SU-DHL-6 (cell line): ENCODE results near the gene EEF1B2.
A peak's percentile ranks its signal among the peaks of the same experiment; 100 is the strongest.

Source experiments
- H2AFZ ChIP-seq: fragments of 200-600 bp; sonication (generic); 2 replicates; pipeline ENCODE4 v1.6.1; 2014; ENCODE audit warnings: low read depth, mild to moderate bottlenecking, moderate library complexity, mixed read lengths, antibody characterized with exemption, low read length; ENCODE audit not compliant: severe bottlenecking
- H3F3A ChIP-seq: fragments of 200-600 bp; shearing (Covaris generic); 2 replicates; pipeline ENCODE4 v1.6.0; 2016; ENCODE audit warnings: antibody characterized with exemption, mild to moderate bottlenecking; ENCODE audit not compliant: insufficient read depth
- H3K27ac ChIP-seq: fragments of 200-600 bp; sonication (generic); 2 replicates; pipeline ENCODE4 v1.5.1; 2016; ENCODE audit warnings: low read depth, mild to moderate bottlenecking, low read length, moderate library complexity, mixed read lengths
- H3K27me3 ChIP-seq: fragments of 200-600 bp; sonication (generic), shearing (Covaris generic); 2 replicates; pipeline ENCODE4 v1.6.0; 2014; ENCODE audit warnings: mild to moderate bottlenecking, low read length
- H3K36me3 ChIP-seq: fragments of 200-600 bp; sonication (generic); 2 replicates; pipeline ENCODE4 v1.6.1; 2014; ENCODE audit warnings: mild to moderate bottlenecking, low read length, mixed read lengths
- H3K4me2 ChIP-seq: fragments of 300-600, 200-600 bp; shearing (Covaris generic), sonication (generic); 2 replicates; pipeline ENCODE4 v1.6.0; 2014; ENCODE audit warnings: low read length, low read depth, mild to moderate bottlenecking; ENCODE audit not compliant: poor library complexity, severe bottlenecking
- H3K4me3 ChIP-seq: fragments of 200-600 bp; sonication (generic); 2 replicates; pipeline ENCODE4 v1.5.1; 2014; ENCODE audit warnings: antibody characterized with exemption, low read length, mild to moderate bottlenecking, mixed read lengths; ENCODE audit not compliant: insufficient read depth, poor library complexity, severe bottlenecking
- H3K79me2 ChIP-seq: fragments of 200-600 bp; sonication (generic); 2 replicates; pipeline ENCODE4 v1.6.1; 2014; ENCODE audit warnings: mild to moderate bottlenecking, low read length, moderate library complexity; ENCODE audit not compliant: insufficient read depth
- H3K9ac ChIP-seq: fragments of 200-600 bp; sonication (generic); 2 replicates; pipeline ENCODE4 v1.7.0; 2014; ENCODE audit warnings: mild to moderate bottlenecking, low read length
- H3K9me2 ChIP-seq: fragments of 200-600 bp; sonication (generic); replicated peaks from 2 replicates; pipeline ENCODE4 v1.6.1; 2014; ENCODE audit warnings: low read length; ENCODE audit not compliant: insufficient read depth
- H3K9me3 ChIP-seq: fragments of 200-600 bp; sonication (generic); 2 replicates; pipeline ENCODE4 v1.6.1; 2014; ENCODE audit warnings: low read length, mixed read lengths; ENCODE audit not compliant: insufficient read depth
- H4K20me1 ChIP-seq: fragments of 200-600 bp; sonication (generic); 2 replicates; pipeline ENCODE4 v1.6.1; 2014; ENCODE audit warnings: low read depth, mild to moderate bottlenecking, antibody characterized with exemption, low read length, moderate library complexity, mixed read lengths
- CTCF ChIP-seq: fragments of 200-600 bp; sonication (generic); IDR thresholded peaks from one replicate; pipeline ENCODE4 v1.5.1; 2017; ENCODE audit warnings: antibody characterized with exemption, mild to moderate bottlenecking, low read length, moderate library complexity; ENCODE audit not compliant: insufficient read depth, poor library complexity, severe bottlenecking
- EZH2phosphoT487 ChIP-seq: fragments of 200-600 bp; sonication (generic), shearing (Covaris generic); conservative IDR thresholded peaks from 2 replicates; pipeline ENCODE4 v1.6.1; 2018; ENCODE audit warnings: mild to moderate bottlenecking, antibody characterized with exemption, low read length, moderate library complexity, mixed read lengths

The EEF1B2 gene

GRCh38 chr2:206190111-206190510 lies 30.4 kb downstream of the EEF1B2 start:
- Histone ChIP-seq H4K20me1 (no peaks in the 10 kb centered on the region), H2AFZ (no peak overlapping the region), H3K36me3 (no peaks in the 10 kb centered on the region), H3K4me2 (no peak overlapping the region), H3K4me3 (no peak overlapping the region), H3K79me2 (no peaks in the 10 kb centered on the region), H3K27ac (no peak overlapping the region), H3F3A (no peaks in the 10 kb centered on the region), H3K27me3 (no peaks in the 10 kb centered on the region), H3K9me2 (no peaks in the 10 kb centered on the region), H3K9me3 (no peaks in the 10 kb centered on the region), H3K9ac (no peak overlapping the region)
- no peak for TF ChIP-seq CTCF
- no peak for TF ChIP-seq EZH2phosphoT487

DNA sequence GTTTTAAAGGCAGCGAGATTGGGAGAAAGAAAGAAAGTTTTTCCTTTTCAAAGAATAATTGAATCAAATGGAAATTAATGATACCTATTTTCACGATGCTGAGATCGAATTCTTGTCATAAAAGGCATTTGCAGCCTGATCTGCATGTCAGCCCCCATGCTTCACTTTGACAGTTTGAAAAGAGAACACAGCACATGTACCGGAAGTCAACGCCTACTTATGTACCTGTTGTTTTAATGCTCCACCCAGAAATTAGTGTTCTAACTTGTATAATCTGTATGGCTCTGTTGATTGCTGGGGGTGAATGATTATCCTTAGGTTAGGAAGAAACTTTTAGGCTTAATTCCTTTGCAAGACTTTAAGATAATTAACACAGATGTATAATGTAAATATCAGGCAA lies 31.0 kb downstream of the EEF1B2 start:
- H3K4me2 ChIP-seq = no peak overlapping the region
- H3K36me3 ChIP-seq = no peaks in the 10 kb centered on the region
- H3K4me3 ChIP-seq = no peak overlapping the region
- peak overlapping the region; percentile 23 for H2AFZ ChIP-seq
- no peaks in the 10 kb centered on the region for H3K9me2 ChIP-seq
- H3K9me3 ChIP-seq = no peaks in the 10 kb centered on the region
- no peaks in the 10 kb centered on the region for H3K27me3 ChIP-seq
- H3K79me2 ChIP-seq = no peaks in the 10 kb centered on the region
- H4K20me1 ChIP-seq = no peaks in the 10 kb centered on the region
- no peak overlapping the region for H3K9ac ChIP-seq
- TF ChIP-seq EZH2phosphoT487 = no peak
- TF ChIP-seq CTCF = no peak
- H3K27ac ChIP-seq = no peak overlapping the region
- no peaks in the 10 kb centered on the region for H3F3A ChIP-seq

DNA sequence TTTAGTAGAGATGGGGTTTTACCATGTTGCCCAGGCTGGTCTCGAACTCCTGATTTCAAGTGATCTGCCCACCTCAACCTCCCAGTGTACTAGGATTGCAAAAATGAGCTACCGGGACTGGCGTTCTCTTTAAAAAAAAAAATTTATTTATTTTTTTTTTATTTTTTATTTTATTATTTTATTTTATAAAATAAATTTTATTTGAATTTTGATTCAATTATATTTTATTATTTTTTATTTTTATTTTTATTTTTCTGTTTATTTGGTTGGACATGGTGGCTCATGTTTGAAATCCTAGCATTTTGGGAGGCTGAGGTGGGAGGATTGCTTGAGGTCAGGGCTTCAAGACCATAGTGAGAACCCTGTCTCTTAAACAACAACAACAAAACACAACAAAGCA lies 32.5 kb downstream of the EEF1B2 start:
- H3K79me2 ChIP-seq = no peaks in the 10 kb centered on the region
- no peak overlapping the region for H3K27ac ChIP-seq
- H3K9me2 ChIP-seq = no peaks in the 10 kb centered on the region
- H4K20me1 ChIP-seq = no peaks in the 10 kb centered on the region
- no peak for TF ChIP-seq CTCF
- no peak for TF ChIP-seq EZH2phosphoT487
- no peaks in the 10 kb centered on the region for H3K27me3 ChIP-seq
- no peak overlapping the region for H3K4me2 ChIP-seq
- H3F3A ChIP-seq = no peaks in the 10 kb centered on the region
- H3K9me3 ChIP-seq = no peaks in the 10 kb centered on the region
- H3K9ac ChIP-seq = no peak overlapping the region
- H3K36me3 ChIP-seq = no peaks in the 10 kb centered on the region
- H3K4me3 ChIP-seq = no peak overlapping the region
- H2AFZ ChIP-seq = no peak overlapping the region
